ENCODE results near the gene LGSN.
"Not testable (repeated sequence)": the region's sequence is repeated elsewhere in the genome, so short reads cannot be mapped to it uniquely, and the experiment has no call there.

- TF ChIP-seq CTCF (IDR thresholded peaks at IDR 0.05; ENCODE audit: insufficient read depth, low read depth, low read length); EZH2 (IDR thresholded peaks at IDR 0.05; ENCODE audit: insufficient read depth, low read length): not testable (repeated sequence)
Observed at GRCh38 chr6:63230511-63230910, 89.3 kb downstream of the LGSN start.

Measured in astrocyte (in vitro differentiated cells and primary cell).